Germinal center (tissue), 1 donor: Measurements from ENCODE around the gene ATG7.
A peak's percentile ranks its signal among the peaks of the same experiment; 100 is the strongest.
"Not testable (repeated sequence)": the region's sequence is repeated elsewhere in the genome, so short reads cannot be mapped to it uniquely, and the experiment has no call there.

Experiments
- DNase-seq: peaks from one replicate; pipeline ENCODE4 v3.0.0; 2012; ENCODE audit warnings: mixed read lengths, low spot score

ATG7 gene

GRCh38 chr3:11251807-11252176 lies 20.4 kb upstream of the ATG7 start:
- no peak for DNase-seq

GRCh38 chr3:11254876-11255275 lies 17.3 kb upstream of the ATG7 start:
- DNase-seq = no peak

GRCh38 chr3:11255537-11255936 lies 16.7 kb upstream of the ATG7 start:
- DNase-seq = not testable (repeated sequence)

- DNase-seq = no peak
Measured at GRCh38 chr3:11258958-11259357, 13.2 kb upstream of the ATG7 start.

- DNase-seq = no peak
Measured at GRCh38 chr3:11260460-11260859, 11.7 kb upstream of the ATG7 start.

- DNase-seq = no peak
Measured at GRCh38 chr3:11269007-11269406, 3.2 kb upstream of the ATG7 start.

GRCh38 chr3:11272906-11273574 lies 843 bp downstream of the ATG7 start:
- DNase-seq = no peak

- no peak for DNase-seq
Measured at GRCh38 chr3:11273891-11274291, 1.7 kb downstream of the ATG7 start.

- DNase-seq = no peak
Measured at GRCh38 chr3:11274566-11275142, 2.5 kb downstream of the ATG7 start.

- DNase-seq = no peak
Measured at GRCh38 chr3:11275926-11276325, 3.7 kb downstream of the ATG7 start.

- no peak for DNase-seq
Measured at GRCh38 chr3:11276901-11277300, 4.7 kb downstream of the ATG7 start.

GRCh38 chr3:11282250-11283138 lies 10.3 kb downstream of the ATG7 start:
- DNase-seq = no peak

GRCh38 chr3:11283139-11283475 lies 10.9 kb downstream of the ATG7 start:
- no peak for DNase-seq

- no peak for DNase-seq
Measured at GRCh38 chr3:11284011-11284410, 11.8 kb downstream of the ATG7 start.

GRCh38 chr3:11285471-11285870 lies 13.3 kb downstream of the ATG7 start:
- no peak for DNase-seq

- no peak for DNase-seq
Measured at GRCh38 chr3:11287404-11287803, 15.2 kb downstream of the ATG7 start.

- DNase-seq = no peak
Measured at GRCh38 chr3:11288021-11288491, 15.9 kb downstream of the ATG7 start.

GRCh38 chr3:11288786-11289637 lies 16.8 kb downstream of the ATG7 start:
- peak; percentile 49 for DNase-seq

GRCh38 chr3:11289864-11290263 lies 17.7 kb downstream of the ATG7 start:
- DNase-seq = no peak

GRCh38 chr3:11290743-11291680 lies 18.8 kb downstream of the ATG7 start:
- DNase-seq = no peak

GRCh38 chr3:11291808-11292207 lies 19.6 kb downstream of the ATG7 start:
- DNase-seq = no peak
